H1 (cell line): ENCODE measurements around the gene HECTD4.

Experiments used
- BACH1 ChIP-seq: IDR thresholded peaks from 2 replicates; pipeline ENCODE4 v1.6.1; 2012; ENCODE audit warnings: low read length, improper control_type of control experiment
- BRCA1 ChIP-seq: IDR thresholded peaks from 2 replicates; pipeline ENCODE4 v1.6.1; 2012; ENCODE audit warnings: low read depth, low read length, improper control_type of control experiment
- CHD1 ChIP-seq: IDR thresholded peaks from 2 replicates; pipeline ENCODE4 v1.6.1; 2012; ENCODE audit warnings: low read depth, low read length, improper control_type of control experiment
- CREB1 ChIP-seq: IDR thresholded peaks from 2 replicates; pipeline ENCODE4 v1.6.1; 2012; ENCODE audit warnings: inconsistent platforms
- EZH2 ChIP-seq: fragments of 200-600 bp; sonication (generic); IDR thresholded peaks from 2 replicates; pipeline ENCODE4 v1.7.1; 2012; ENCODE audit warnings: low read depth, mild to moderate bottlenecking, moderate library complexity, low read length, inconsistent platforms; ENCODE audit not compliant: severe bottlenecking
- JUND ChIP-seq: IDR thresholded peaks from 2 replicates; pipeline ENCODE4 v1.6.1; 2011; ENCODE audit warnings: mild to moderate bottlenecking, improper control_type of control experiment, low read length
- MAX ChIP-seq: IDR thresholded peaks from 2 replicates; pipeline ENCODE4 v1.6.1; 2012; ENCODE audit warnings: inconsistent platforms
- POLR2A ChIP-seq, 2 experiments: IDR thresholded peaks; 1 replicate in 1 of 2; 2 replicates in 1 of 2; pipeline ENCODE4 v1.6.1; 2011; ENCODE audit warnings: low read depth in 2 of 2, low read length in 2 of 2, mild to moderate bottlenecking in 2 of 2; ENCODE audit errors: control extremely low read depth in 1 of 2
- SIN3A ChIP-seq, 2 experiments: IDR thresholded peaks in 1 of 2; conservative IDR thresholded peaks in 1 of 2; 2 replicates each; pipeline ENCODE4 v1.6.1; 2011 to 2012; ENCODE audit warnings: low read length in 2 of 2, improper control_type of control experiment in 1 of 2, low read depth in 1 of 2, mild to moderate bottlenecking in 1 of 2
- TAF7 ChIP-seq: optimal IDR thresholded peaks from 2 replicates; pipeline ENCODE3; 2011; ENCODE audit warnings: low read depth, mild to moderate bottlenecking, inconsistent platforms, low read length, moderate library complexity, borderline replicate concordance
- TF ChIP-seq, protein P1 (sequence below), 3 experiments: IDR thresholded peaks; 1 replicate in 2 of 3; 2 replicates in 1 of 3; pipeline versions ENCODE4 v1.5.1 to v1.6.1; 2011; ENCODE audit warnings: low read length in 3 of 3, mild to moderate bottlenecking in 3 of 3, inconsistent platforms in 2 of 3, low read depth in 1 of 3, moderate library complexity in 1 of 3; ENCODE audit not compliant: insufficient read depth in 1 of 3; ENCODE audit errors: control extremely low read depth in 1 of 3

DNA sequence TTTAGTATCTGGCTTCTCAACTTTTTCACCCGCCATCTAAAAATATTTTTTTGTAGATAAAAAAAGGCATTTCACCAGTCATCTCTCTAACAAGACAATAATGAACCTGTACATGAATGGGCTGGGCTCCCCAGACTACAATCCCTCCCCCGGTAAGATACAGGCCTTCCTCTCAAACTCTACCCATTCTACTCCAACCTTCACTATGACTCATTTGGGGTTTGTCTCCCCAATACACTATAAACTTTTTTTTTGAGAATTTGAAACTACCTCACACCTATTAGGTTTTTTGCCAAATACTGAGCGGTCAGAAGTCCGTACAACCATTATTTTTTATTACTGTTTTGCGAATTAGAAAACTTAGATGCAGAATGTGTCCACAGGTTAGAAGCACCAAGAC lies 26.4 kb upstream of the HECTD4 start:
- TF ChIP-seq, protein P1, sequence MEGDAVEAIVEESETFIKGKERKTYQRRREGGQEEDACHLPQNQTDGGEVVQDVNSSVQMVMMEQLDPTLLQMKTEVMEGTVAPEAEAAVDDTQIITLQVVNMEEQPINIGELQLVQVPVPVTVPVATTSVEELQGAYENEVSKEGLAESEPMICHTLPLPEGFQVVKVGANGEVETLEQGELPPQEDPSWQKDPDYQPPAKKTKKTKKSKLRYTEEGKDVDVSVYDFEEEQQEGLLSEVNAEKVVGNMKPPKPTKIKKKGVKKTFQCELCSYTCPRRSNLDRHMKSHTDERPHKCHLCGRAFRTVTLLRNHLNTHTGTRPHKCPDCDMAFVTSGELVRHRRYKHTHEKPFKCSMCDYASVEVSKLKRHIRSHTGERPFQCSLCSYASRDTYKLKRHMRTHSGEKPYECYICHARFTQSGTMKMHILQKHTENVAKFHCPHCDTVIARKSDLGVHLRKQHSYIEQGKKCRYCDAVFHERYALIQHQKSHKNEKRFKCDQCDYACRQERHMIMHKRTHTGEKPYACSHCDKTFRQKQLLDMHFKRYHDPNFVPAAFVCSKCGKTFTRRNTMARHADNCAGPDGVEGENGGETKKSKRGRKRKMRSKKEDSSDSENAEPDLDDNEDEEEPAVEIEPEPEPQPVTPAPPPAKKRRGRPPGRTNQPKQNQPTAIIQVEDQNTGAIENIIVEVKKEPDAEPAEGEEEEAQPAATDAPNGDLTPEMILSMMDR (IDR thresholded peaks at IDR 0.05; ENCODE audit: control extremely low read depth in 1 of 3, insufficient read depth in 1 of 3, low read depth in 1 of 3, low read length in 3 of 3): no peak
- TF ChIP-seq CREB1: no peak
- no peak for TF ChIP-seq JUND
- no peak for TF ChIP-seq BACH1
- TF ChIP-seq POLR2A (IDR thresholded peaks at IDR 0.05; ENCODE audit: control extremely low read depth in 1 of 2, low read depth in 2 of 2, low read length in 2 of 2): no peak
- no peak for TF ChIP-seq MAX
- TF ChIP-seq CHD1: no peak
- TF ChIP-seq TAF7: no peak
- TF ChIP-seq BRCA1: no peak
- no peak for TF ChIP-seq SIN3A (conservative IDR thresholded peaks at IDR 0.05 in 1 of 2, IDR thresholded peaks at IDR 0.05 in 1 of 2; ENCODE audit: low read depth in 1 of 2, low read length in 2 of 2)
- no peak for TF ChIP-seq EZH2
